Stimulated activated CD8-positive, alpha-beta memory T cell treated with anti-CD3 and anti-CD28 coated beads, Interleukin-15, amount 100 ng/mL, for 1 hour (primary cell): Measurements from ENCODE around the gene AGXT.

Source experiments
- DNase-seq: peaks from one replicate; pipeline ENCODE4 v3.0.0-alpha.2; 2020; ENCODE audit warnings: low read depth

AGXT gene

GRCh38 chr2:240869956-240870875 lies 1.6 kb downstream of the AGXT start:
- no peak for DNase-seq

GRCh38 chr2:240871071-240871958 lies 2.7 kb downstream of the AGXT start:
- no peak for DNase-seq

DNA sequence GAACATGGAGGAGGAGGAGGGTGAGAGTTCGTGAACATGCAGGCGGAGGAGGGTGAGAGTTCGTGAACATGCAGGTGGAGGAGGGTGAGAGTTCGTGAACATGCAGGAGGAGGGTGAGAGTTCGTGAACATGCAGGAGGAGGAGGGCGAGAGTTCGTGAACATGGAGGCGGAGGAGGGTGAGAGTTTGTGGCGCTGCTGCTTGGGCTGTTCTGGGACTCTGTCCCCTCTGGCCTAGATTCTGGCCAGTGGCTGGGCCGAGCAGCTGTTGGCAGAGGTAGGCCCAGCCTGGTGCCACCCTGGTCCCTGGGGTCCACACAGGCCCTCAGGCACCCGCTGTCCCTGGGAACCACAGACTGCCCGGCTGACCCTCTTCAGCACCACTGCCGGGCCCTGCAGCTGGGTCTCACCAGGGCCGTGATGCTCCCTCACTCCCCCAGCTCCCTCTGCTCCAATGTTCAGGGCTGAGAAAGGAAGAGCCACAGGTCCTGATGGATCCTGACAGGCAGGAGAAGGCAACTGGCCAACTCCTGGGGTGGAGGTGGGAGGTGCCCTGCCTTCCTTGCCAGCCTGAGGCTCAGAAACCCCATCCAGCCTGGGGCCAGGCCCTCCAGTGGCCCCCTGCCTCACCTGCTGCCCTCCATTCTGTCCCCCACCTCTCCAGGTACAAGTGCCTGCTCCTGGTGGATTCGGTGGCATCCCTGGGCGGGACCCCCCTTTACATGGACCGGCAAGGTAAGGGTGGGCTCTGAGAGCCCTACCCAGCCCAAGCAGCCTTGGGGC lies 3.9 kb downstream of the AGXT start:
- no peak for DNase-seq

GRCh38 chr2:240873098-240873788 lies 4.6 kb downstream of the AGXT start:
- DNase-seq: no peak

- DNase-seq: no peak
Measured at GRCh38 chr2:240873805-240874714, 5.4 kb downstream of the AGXT start.

GRCh38 chr2:240874715-240875227 lies 6.1 kb downstream of the AGXT start:
- DNase-seq: no peak

DNA sequence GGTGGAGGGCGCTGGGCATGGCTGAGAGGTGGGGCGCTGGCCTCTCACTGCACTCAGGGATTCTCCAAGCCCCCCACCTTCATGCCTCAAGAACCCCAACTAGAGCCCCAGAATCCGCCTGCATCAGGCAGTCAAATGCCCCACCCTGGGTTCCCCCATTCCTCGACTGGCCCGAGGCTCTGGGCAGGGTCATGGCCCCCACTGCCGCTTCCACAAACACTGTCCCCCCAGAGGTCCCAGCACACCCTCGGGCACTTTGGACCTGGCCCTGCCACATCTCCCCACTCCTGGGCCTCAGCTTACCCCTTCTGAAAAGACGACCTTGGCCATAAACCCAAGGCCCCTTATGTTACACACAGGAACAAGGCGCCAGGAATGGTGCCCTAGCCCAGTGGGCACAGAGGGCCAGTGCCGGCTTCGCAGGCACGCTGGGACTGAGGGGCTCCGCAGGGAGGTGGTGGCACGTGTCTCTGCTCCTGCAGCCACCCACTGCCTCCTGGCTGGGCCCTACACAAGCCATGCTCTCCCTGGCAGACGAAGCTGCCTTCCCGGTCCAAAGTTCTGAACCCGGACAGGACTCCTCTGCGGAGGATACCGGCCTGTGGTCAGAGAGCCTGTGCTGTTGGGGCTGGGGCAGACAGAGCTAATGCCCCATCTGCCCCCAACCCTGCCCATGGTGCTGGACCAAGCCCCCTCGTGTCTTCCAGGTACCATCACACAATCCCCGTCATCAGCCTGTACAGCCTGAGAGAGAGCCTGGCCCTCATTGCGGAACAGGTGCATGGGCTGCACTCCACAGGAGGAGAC lies 6.8 kb downstream of the AGXT start:
- no peak for DNase-seq

GRCh38 chr2:240876035-240876474 lies 7.4 kb downstream of the AGXT start:
- DNase-seq: no peak

- no peak for DNase-seq
Measured at GRCh38 chr2:240876475-240877251, 8.0 kb downstream of the AGXT start.

DNA sequence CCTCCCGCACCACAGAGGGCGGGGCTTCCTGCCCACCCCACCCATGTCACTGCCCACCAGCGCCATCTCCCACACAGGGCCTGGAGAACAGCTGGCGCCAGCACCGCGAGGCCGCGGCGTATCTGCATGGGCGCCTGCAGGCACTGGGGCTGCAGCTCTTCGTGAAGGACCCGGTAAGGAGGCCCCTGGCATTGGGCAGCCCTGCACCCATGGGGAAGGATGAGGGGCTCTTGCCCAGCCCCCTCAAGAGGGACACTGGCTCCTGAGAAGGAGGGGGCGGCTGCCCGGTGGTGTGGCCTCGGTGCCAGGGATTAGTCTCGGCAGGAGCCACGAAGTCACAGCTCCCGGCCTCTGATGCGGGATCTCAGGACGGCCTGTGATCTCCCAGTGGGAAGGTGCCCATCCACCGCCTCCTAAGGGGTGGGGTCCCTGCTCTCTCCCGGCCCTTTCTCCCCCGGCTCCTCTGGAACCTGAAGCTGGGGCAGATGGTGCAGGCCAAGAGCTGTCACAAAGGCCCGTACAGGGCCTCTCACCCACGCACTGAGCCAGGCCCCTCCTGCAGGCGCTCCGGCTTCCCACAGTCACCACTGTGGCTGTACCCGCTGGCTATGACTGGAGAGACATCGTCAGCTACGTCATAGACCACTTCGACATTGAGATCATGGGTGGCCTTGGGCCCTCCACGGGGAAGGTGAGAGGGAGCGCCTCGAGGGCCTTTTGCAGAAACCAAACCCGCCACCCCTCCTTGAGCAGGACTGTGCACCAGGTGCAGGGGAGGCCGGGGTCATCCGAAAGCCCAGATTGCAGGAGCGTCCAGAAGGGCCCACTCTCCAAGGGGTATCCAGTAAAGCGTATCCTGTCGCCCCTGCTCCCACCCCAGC lies 9.1 kb downstream of the AGXT start:
- no peak for DNase-seq

GRCh38 chr2:240878341-240878936 lies 9.8 kb downstream of the AGXT start:
- no peak for DNase-seq

- no peak for DNase-seq
Measured at GRCh38 chr2:240879105-240879504, 10.5 kb downstream of the AGXT start.

DNA sequence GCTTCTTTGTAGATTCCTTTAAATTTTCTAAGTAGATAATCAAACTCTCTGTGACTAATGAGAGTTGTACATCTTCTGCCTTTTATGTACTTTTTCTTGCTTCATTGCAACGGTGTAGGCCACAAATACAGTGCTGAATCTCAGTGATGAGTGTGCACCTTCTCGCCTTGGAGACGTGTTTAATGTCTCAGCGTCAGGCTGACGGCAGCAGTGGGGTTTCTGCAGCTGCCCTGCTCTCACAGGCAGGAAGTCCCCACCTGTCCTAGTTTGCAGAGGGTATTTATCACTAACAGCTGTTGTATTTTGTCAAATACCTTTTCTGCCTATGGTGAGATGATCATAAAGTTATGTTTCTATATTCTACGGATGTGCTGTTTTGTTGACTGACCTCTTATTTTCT lies 13.3 kb downstream of the AGXT start:
- DNase-seq: no peak

GRCh38 chr2:240884221-240884620 lies 15.6 kb downstream of the AGXT start:
- no peak for DNase-seq

DNA sequence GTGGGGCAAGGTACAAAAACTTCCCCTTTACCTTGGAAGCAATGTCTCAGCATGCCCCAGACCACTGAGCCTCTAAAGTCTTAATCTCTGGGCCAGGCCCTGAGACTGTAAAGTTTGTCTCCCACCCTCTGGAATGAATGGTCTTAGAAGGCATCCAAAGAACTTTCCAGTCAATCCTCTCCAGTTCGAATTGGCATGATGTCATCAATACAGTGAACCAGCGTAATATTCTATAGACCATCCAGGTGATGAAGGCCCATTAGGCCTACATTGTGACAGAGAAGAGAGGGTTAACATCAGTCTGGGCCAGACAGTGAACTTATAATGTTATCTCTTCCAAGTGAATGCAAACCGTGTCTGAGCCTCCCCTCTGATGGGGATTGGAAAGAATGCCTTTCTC lies 16.1 kb downstream of the AGXT start:
- DNase-seq: no peak

DNA sequence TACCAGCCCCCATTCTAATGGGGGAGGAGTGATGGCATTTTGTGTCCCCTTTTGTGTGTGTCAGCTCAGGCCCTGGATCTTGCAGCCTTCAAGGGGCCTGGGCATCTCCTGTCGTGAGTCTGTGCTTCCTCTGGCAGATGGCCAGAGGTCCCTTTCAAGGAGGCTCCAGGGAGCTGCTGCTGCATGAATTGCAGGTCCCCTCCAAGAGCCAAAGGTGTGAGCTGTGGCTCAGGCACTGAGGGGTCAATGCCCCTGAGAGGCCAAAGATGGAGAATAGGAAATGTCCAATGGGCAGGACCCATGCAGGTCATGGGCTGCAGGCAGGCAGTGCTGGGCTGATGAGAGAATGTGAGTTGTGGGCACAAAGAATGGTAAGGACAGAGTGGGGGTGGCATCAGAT lies 16.9 kb downstream of the AGXT start:
- no peak for DNase-seq

DNA sequence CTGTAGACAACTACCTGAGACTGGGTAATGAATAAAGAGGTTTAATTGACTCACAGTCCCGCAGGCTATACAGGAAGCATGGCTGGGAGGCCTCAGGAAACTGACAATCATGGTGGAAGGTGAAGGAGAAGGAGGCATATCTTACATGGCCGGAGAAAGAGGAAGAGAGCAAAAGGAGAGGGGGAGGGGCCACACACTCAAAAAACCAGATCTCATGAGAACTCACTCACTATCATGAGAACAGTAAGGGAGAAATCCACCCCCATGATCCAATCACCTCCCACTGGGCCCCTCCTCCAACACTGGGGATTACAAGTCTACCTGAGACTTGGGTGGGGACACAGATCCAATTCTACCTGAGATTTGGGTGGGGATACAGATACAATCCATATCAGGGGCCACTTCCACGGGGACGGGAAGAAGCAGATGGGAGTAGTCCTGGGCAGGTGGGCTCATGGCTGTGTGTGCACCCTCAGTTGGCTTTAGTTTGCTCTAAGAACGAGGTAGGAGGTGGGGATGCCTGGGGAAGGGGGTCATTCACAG lies 17.5 kb downstream of the AGXT start:
- no peak for DNase-seq
